ENCODE data around the gene PDE8A. TPM values are rescaled to one million over a fixed set of nuclear protein-coding genes. Genes with fewer than 3 reads are reported as not detected.
A peak's percentile ranks its signal among the peaks of the same experiment; 100 is the strongest.

The PDE8A gene
- total and polyA plus RNA-seq, 2 of the 4 experiments (the other 2 are of a cell fraction): 32.4 to 35.9 TPM

- peaks cover 28 to 72% of the 10 kb centered on the region in 2 experiments for H3K79me1 ChIP-seq (ENCODE audit: low read depth in 1 of 2, low read length in 2 of 2)
- no peak overlapping the region for H3K9ac ChIP-seq (ENCODE audit: low read depth, low read length)
- intact Hi-C loops (cut with micrococcal nuclease) (no loop called here), in situ Hi-C loops (cut with MboI; ENCODE audit: low sequenced_read_pairs) (loop anchor here (10.0 kb wide), 1 partner anchor 55 kb away; no protein-coding TSS in a partner anchor), dilution Hi-C loops (cut with HindIII; ENCODE audit: low sequenced_read_pairs, unreplicated experiment) (no loop called here)
- H3K27me3 ChIP-seq (ENCODE audit: control insufficient read depth, insufficient read depth, low read length): no peaks in the 10 kb centered on the region
- H3K36me3 ChIP-seq (ENCODE audit: control insufficient read depth, insufficient read depth, low read length): no peaks in the 10 kb centered on the region
- H3K4ac ChIP-seq (ENCODE audit: low read depth, low read length): no peak overlapping the region
- no peak overlapping the region for H3K23ac ChIP-seq (ENCODE audit: low read depth, low read length)
- BruUV-seq (replicated peaks): no TSS peak
- H4K8ac ChIP-seq (ENCODE audit: low read depth in 2 of 2, low read length in 2 of 2): no peak overlapping the region
- H4K91ac ChIP-seq (ENCODE audit: insufficient read depth, low read depth, low read length): no peak overlapping the region
- H3K9me1 ChIP-seq (ENCODE audit: insufficient read depth, low read length): peaks cover 12% of the 10 kb centered on the region
- DNase-seq (peak; percentile 54), ATAC-seq (ENCODE audit: low read depth) (peak; percentile 21; the same call in 1 of the 2 replicates)
- no peak overlapping the region for H2AK9ac ChIP-seq (replicated peaks; ENCODE audit: low read depth, low read length, poor library complexity)
- no peak overlapping the region for H2BK120ac ChIP-seq (ENCODE audit: low read depth, low read length)
- WGBS, 2 experiments (ENCODE audit: extremely low coverage in 2 of 2, insufficient read length in 1 of 2): no CpG with 5 or more reads among the region's 15 CpGs
- H2BK15ac ChIP-seq (ENCODE audit: low read depth, low read length): no peak overlapping the region
- ChIA-PET POLR2A (ENCODE audit: unreplicated experiment) (no interaction called here), CTCF (no interaction called here)
- no peak overlapping the region for H3K14ac ChIP-seq (replicated peaks; ENCODE audit: low read depth, low read length)
- no peak overlapping the region for H2BK20ac ChIP-seq (ENCODE audit: low read depth, low read length)
- no peak for TF ChIP-seq POLR2A (IDR thresholded peaks at IDR 0.05; ENCODE audit: low read depth, low read length)
- no peak for TF ChIP-seq NFE2L2 (IDR thresholded peaks at IDR 0.05; ENCODE audit: low read depth, low read length)
- TF ChIP-seq ELK1 (IDR thresholded peaks at IDR 0.05; ENCODE audit: borderline replicate concordance, low read depth, low read length): no peak
- TF ChIP-seq MAZ (IDR thresholded peaks at IDR 0.05; ENCODE audit: borderline replicate concordance, low read depth, low read length): no peak
- no peak for TF ChIP-seq RAD21 (IDR thresholded peaks at IDR 0.05; ENCODE audit: low read length)
- no peak for TF ChIP-seq CHD1 (IDR thresholded peaks at IDR 0.05; ENCODE audit: low read depth, low read length)
- TF ChIP-seq BHLHE40 (IDR thresholded peaks at IDR 0.05; ENCODE audit: low read depth, low read length): no peak
- no peak for TF ChIP-seq MAFK (IDR thresholded peaks at IDR 0.05; ENCODE audit: low read depth, low read length)
- TF ChIP-seq RCOR1 (IDR thresholded peaks at IDR 0.05; ENCODE audit: insufficient replicate concordance, low read length): no peak
- TF ChIP-seq CTCF (conservative IDR thresholded peaks at IDR 0.05; ENCODE audit: low read depth, low read length): no peak
- no peak for TF ChIP-seq SMC3 (IDR thresholded peaks at IDR 0.05; ENCODE audit: low read depth, low read length)
- TF ChIP-seq MXI1 (IDR thresholded peaks at IDR 0.05; ENCODE audit: borderline replicate concordance, low read depth, low read length): no peak
- TF ChIP-seq FOS (IDR thresholded peaks at IDR 0.05; ENCODE audit: low read depth, low read length): no peak
- TF ChIP-seq RFX5 (IDR thresholded peaks at IDR 0.05; ENCODE audit: low read depth, low read length): no peak
- no peak for TF ChIP-seq CEBPB (IDR thresholded peaks at IDR 0.05; ENCODE audit: low read depth, low read length)
- no peak overlapping the region for H3K56ac ChIP-seq (ENCODE audit: extremely low read depth, insufficient read depth, low read length)
- no peak overlapping the region for H3K4me2 ChIP-seq (ENCODE audit: low read depth, low read length)
- no peak overlapping the region for H3K4me3 ChIP-seq (ENCODE audit: insufficient read depth, low read depth, low read length)
- H3K27ac ChIP-seq (ENCODE audit: insufficient read depth, low read length): no peak overlapping the region
- H2BK5ac ChIP-seq (ENCODE audit: low read depth, low read length, poor library complexity, severe bottlenecking): no peak overlapping the region
- H3K9me3 ChIP-seq (ENCODE audit: control insufficient read depth, insufficient read depth, low read length): no peaks in the 10 kb centered on the region
- no peak overlapping the region for H3K18ac ChIP-seq (ENCODE audit: low read depth, low read length)
- H2AK5ac ChIP-seq (ENCODE audit: low read depth, low read length): no peak overlapping the region
- peaks cover 4% of the 10 kb centered on the region; the same call in 1 of the 2 replicates for H3K4me1 ChIP-seq (ENCODE audit: control insufficient read depth, insufficient read depth, low read length)
- no peak overlapping the region for H4K5ac ChIP-seq (ENCODE audit: low read depth, low read length)
- H2AFZ ChIP-seq (replicated peaks; ENCODE audit: low read length, poor library complexity): no peak overlapping the region
- H4K20me1 ChIP-seq (ENCODE audit: insufficient read depth, low read length): peaks cover 72% of the 10 kb centered on the region
Observed at GRCh38 chr15:85019815-85020590, 38.3 kb downstream of the PDE8A start.
